ENCODE measurements around the gene AMIGO1.

AMIGO1 gene

DNA sequence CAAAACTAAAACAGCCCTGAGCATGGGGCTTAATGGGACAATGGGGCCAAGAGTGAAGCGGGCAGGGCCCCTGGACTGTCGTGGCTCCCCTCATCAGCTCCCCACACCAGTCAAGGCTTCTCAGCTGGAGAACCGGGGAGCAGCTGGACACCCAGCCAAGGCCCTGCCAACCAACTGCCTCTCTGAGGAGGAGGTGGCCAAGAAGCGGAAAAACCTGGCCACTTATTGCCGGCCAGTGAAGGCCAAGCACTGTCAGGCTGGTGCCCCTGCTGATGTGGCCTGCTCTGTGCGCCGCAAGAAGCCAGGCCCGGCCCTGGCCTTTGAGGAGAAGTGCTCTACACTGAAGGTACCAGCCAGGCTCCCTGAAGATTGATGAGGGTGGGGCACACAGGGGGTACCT lies 18.2 kb downstream of the AMIGO1 start:
- H3K9me3 ChIP-seq = no peaks in the 10 kb centered on the region

DNA sequence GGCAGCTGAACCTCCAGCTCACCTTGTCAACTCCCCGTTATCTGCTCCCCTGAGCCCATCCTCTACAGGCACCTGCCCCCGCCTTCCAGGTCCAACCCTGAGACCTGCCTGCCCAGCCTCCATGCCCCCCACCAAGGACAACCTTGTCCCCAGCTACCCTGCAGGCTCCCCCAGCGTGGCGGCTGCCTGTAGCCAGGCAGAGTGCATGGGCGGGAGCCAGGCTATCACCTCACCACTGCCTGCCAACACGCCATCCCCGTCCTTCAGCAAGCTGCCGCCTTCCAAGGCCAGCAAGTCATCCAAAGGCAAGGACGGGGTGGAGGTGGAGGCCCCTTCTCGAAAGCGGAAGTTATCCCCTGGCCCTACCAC lies 18.6 kb downstream of the AMIGO1 start:
- no peaks in the 10 kb centered on the region for H3K27me3 ChIP-seq
- peaks cover 21% of the 10 kb centered on the region for H3K36me3 ChIP-seq

More for the DNA sequence above, 18.2 kb downstream of the AMIGO1 start:
- TF ChIP-seq, protein P1, sequence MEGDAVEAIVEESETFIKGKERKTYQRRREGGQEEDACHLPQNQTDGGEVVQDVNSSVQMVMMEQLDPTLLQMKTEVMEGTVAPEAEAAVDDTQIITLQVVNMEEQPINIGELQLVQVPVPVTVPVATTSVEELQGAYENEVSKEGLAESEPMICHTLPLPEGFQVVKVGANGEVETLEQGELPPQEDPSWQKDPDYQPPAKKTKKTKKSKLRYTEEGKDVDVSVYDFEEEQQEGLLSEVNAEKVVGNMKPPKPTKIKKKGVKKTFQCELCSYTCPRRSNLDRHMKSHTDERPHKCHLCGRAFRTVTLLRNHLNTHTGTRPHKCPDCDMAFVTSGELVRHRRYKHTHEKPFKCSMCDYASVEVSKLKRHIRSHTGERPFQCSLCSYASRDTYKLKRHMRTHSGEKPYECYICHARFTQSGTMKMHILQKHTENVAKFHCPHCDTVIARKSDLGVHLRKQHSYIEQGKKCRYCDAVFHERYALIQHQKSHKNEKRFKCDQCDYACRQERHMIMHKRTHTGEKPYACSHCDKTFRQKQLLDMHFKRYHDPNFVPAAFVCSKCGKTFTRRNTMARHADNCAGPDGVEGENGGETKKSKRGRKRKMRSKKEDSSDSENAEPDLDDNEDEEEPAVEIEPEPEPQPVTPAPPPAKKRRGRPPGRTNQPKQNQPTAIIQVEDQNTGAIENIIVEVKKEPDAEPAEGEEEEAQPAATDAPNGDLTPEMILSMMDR (IDR thresholded peaks at IDR 0.05; ENCODE audit: low read depth, low read length) = no peak
- H3K4me1 ChIP-seq = no peaks in the 10 kb centered on the region; the same call in 1 of the 2 replicates
- no peak overlapping the region for H3K4me3 ChIP-seq (ENCODE audit: low read depth, low read length)
- DNase-seq = no peak
- H3K36me3 ChIP-seq = peaks cover 21% of the 10 kb centered on the region
- no peaks in the 10 kb centered on the region for H3K27me3 ChIP-seq

DNA sequence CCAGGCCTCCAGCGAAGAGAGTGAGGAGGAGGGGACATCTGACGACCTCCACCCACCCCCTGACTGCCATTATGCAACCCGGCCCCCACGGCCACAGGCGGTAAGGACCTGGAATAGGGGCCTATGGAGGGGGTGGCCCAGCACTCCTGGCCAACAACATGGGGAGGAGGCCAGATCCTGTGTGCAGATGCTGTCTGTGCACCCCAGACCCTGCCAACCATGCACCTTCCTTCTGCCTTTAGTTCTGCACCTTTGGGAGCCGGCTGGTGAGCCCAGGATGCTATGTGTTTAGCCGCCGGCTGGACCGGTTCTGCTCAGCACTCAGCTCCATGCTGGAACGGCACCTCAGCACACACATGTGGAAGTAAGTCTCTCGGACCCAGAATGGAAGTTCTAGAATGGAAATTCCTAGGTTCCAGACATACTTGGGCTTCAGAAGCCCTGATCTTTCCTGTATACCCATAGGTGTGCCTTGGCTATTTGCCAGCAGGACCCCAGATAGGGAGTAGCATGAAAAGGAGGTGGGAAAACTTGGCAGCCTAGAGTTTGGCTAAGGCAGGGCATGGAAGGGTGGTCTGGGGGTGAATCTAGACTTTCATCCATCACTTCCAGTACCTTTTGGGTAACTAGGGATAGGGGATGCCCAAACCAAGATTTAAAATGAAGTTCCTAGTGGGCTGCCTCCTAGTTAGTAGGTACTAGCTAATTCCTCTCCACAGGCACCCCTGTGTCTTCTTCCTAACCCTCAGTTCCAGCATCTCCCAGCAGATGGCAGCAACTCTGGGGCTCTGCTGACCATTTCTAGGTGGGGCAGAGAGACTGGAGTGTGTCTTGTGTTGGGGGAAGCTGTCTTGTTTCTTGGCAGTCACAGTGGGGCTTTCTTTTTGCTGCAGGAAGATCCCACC lies 19.2 kb downstream of the AMIGO1 start:
- no peaks in the 10 kb centered on the region for H3K9me3 ChIP-seq
- no peaks in the 10 kb centered on the region for H3K27me3 ChIP-seq
- no peak overlapping the region for H3K4me3 ChIP-seq (ENCODE audit: low read depth, low read length)
- TF ChIP-seq, protein P1 (IDR thresholded peaks at IDR 0.05; ENCODE audit: low read depth, low read length) = peak; percentile 92
- peaks cover 21% of the 10 kb centered on the region for H3K36me3 ChIP-seq
- DNase-seq = peak; percentile 78
- no peaks in the 10 kb centered on the region; the same call in 1 of the 2 replicates for H3K4me1 ChIP-seq

More for the DNA sequence above, 18.6 kb downstream of the AMIGO1 start:
- no peaks in the 10 kb centered on the region for H3K9me3 ChIP-seq
- no peak overlapping the region for H3K4me3 ChIP-seq (ENCODE audit: low read depth, low read length)
- no peaks in the 10 kb centered on the region; the same call in 1 of the 2 replicates for H3K4me1 ChIP-seq
- TF ChIP-seq, protein P1 (IDR thresholded peaks at IDR 0.05; ENCODE audit: low read depth, low read length) = no peak
- no peak for DNase-seq

DNA sequence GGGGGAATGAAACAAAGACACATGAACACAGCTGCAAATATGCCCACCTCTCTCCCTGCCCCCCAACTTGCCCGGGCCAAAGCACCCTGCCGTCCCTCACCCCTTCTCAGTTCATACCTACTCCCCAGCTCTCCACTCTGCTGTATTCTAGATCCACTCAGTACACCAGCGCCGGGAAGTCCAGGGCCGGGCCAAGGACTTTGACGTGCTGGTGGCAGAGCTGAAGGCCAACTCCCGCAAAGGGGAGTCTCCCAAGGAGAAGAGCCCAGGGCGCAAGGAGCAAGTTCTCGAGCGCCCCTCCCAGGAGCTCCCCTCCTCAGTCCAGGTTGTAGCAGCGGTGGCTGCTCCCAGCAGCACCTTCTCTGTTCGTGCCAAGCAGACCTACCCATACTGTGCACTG lies 20.8 kb downstream of the AMIGO1 start:
- Histone ChIP-seq H3K4me1 (no peaks in the 10 kb centered on the region), H3K4me3 (ENCODE audit: low read depth, low read length) (no peak overlapping the region), H3K9me3 (no peaks in the 10 kb centered on the region), H3K27me3 (no peaks in the 10 kb centered on the region), H3K36me3 (peaks cover 21% of the 10 kb centered on the region)
- TF ChIP-seq, protein P1 (IDR thresholded peaks at IDR 0.05; ENCODE audit: low read depth, low read length) = no peak
- DNase-seq = no peak

DNA sequence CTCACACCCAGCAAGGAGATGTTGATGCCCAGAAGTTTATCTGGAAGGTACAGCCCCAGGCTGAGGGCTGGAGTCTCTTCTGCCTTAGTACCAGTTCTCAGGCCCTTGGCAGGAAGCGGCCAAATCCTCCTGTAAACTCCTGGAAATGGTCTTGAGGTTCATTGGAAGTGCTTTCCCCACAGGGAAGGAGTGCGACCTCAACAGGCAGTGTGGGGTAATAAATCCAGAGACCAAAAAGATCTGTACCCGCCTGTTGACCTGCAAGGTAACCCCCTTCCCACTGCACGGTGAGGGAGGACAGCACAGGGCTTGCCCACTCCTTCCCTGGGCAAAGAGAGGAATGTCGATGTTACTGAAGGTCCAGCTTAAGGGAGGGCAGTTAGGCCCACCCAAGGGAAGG lies 21.3 kb downstream of the AMIGO1 start:
- TF ChIP-seq, protein P1 (IDR thresholded peaks at IDR 0.05; ENCODE audit: low read depth, low read length) = peak; percentile 13; the same call in 1 of the 2 replicates
- no peaks in the 10 kb centered on the region for H3K4me1 ChIP-seq
- H3K4me3 ChIP-seq (ENCODE audit: low read depth, low read length) = no peak overlapping the region
- peaks cover 21% of the 10 kb centered on the region for H3K36me3 ChIP-seq
- no peak for DNase-seq
- no peaks in the 10 kb centered on the region for H3K27me3 ChIP-seq
- no peaks in the 10 kb centered on the region for H3K9me3 ChIP-seq

DNA sequence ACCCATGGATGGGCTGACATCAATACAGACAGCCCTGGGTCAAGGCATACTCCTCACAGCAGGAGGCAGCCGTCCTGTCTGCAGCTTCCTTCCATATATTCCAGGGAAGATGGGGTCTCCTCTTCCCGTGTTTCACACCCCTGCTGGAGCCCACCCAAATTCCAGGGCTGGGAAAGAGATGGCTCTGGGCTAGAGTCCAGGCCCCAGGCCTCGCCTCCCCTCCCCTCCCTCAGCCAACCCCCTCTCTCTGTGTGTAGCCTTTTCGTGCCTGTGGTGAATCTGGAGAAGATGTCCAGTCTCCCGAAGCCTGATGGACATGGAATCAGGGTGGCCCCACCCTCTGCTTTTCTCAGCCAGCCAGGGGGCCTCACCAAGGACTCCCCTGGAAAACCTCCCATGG lies 22.3 kb downstream of the AMIGO1 start:
- Histone ChIP-seq H3K4me3 (ENCODE audit: low read depth, low read length) (no peak overlapping the region), H3K9me3 (no peaks in the 10 kb centered on the region), H3K27me3 (no peaks in the 10 kb centered on the region), H3K36me3 (peaks cover 21% of the 10 kb centered on the region), H3K4me1 (no peaks in the 10 kb centered on the region)
- no peak for DNase-seq
- TF ChIP-seq, protein P1 (IDR thresholded peaks at IDR 0.05; ENCODE audit: low read depth, low read length) = no peak

Measured in BE2C (cell line).